GM23338 (cell line): ENCODE results near the gene SENP6. TPM values are rescaled to one million over a fixed set of nuclear protein-coding genes. Genes with fewer than 3 reads are reported as not detected.

Source experiments
- ATAC-seq: fragments of 200-7000 bp; cut with Tn5 transposase; 3 replicates; pipeline ENCODE4 v1.9.1; 2020
- DNase-seq: peaks from one replicate; pipeline ENCODE4 v3.0.0-alpha.2; 2015; ENCODE audit warnings: low spot score
- H2AFZ ChIP-seq: fragments of 200-600 bp; sonication (generic); 2 replicates; pipeline ENCODE4 v1.8.0; 2016; ENCODE audit warnings: antibody characterized with exemption, mild to moderate bottlenecking, moderate library complexity
- H3F3A ChIP-seq: fragments of 200-600 bp; sonication (generic); replicated peaks from 2 replicates; pipeline ENCODE4 v1.8.0; 2017; ENCODE audit warnings: antibody characterized with exemption, mixed run types, low read depth
- H3K27ac ChIP-seq: fragments of 200-600 bp; sonication (generic); 2 replicates; pipeline ENCODE4 v1.6.1; 2016; ENCODE audit warnings: low read depth
- H3K27me3 ChIP-seq: fragments of 200-600 bp; sonication (generic); 2 replicates; pipeline ENCODE4 v1.8.0; 2016; ENCODE audit warnings: mild to moderate bottlenecking, mixed run types, moderate library complexity; ENCODE audit not compliant: insufficient read depth
- H3K36me3 ChIP-seq: fragments of 200-600 bp; sonication (generic); 2 replicates; pipeline ENCODE4 v1.8.0; 2016; ENCODE audit warnings: mild to moderate bottlenecking; ENCODE audit not compliant: insufficient read depth
- H3K4me1 ChIP-seq: fragments of 200-600 bp; sonication (generic); 2 replicates; pipeline ENCODE4 v1.8.0; 2016; ENCODE audit warnings: mild to moderate bottlenecking, moderate library complexity; ENCODE audit not compliant: insufficient read depth
- H3K4me2 ChIP-seq: fragments of 200-600 bp; sonication (generic); 2 replicates; pipeline ENCODE4 v1.7.1; 2017; ENCODE audit warnings: mixed run types
- H3K4me3 ChIP-seq: fragments of 200-600 bp; sonication (generic); 2 replicates; pipeline ENCODE4 v1.6.1; 2016; ENCODE audit warnings: mixed run types
- H3K79me2 ChIP-seq: fragments of 200-600 bp; sonication (generic); replicated peaks from 2 replicates; pipeline ENCODE4 v1.8.0; 2017; ENCODE audit warnings: mild to moderate bottlenecking; ENCODE audit not compliant: insufficient read depth
- H3K9me2 ChIP-seq: fragments of 200-600 bp; sonication (generic); 2 replicates; pipeline ENCODE4 v1.8.0; 2017; ENCODE audit not compliant: insufficient read depth
- H4K20me1 ChIP-seq: fragments of 200-600 bp; sonication (generic); replicated peaks from 2 replicates; pipeline ENCODE4 v1.8.0; 2017; ENCODE audit warnings: mild to moderate bottlenecking; ENCODE audit not compliant: insufficient read depth
- H3K27ac Mint-ChIP-seq: 2 replicates; pipeline ENCODE4 v1.8.0; 2020; ENCODE audit warnings: inconsistent platforms, mild to moderate bottlenecking, moderate library complexity, mixed read lengths
- H3K27me3 Mint-ChIP-seq: 3 replicates; pipeline ENCODE4 v1.8.0; 2022; ENCODE audit warnings: low read depth, mild to moderate bottlenecking, moderate library complexity, mixed read lengths, inconsistent platforms; ENCODE audit not compliant: insufficient read depth, poor library complexity
- H3K36me3 Mint-ChIP-seq: 3 replicates; pipeline ENCODE4 v1.8.0; 2021; ENCODE audit warnings: low read depth, mild to moderate bottlenecking, inconsistent platforms, moderate library complexity, mixed read lengths
- H3K4me1 Mint-ChIP-seq: 3 replicates; pipeline ENCODE4 v1.8.0; 2020; ENCODE audit warnings: mild to moderate bottlenecking, inconsistent platforms, mixed read lengths
- H3K4me3 Mint-ChIP-seq: 3 replicates; pipeline ENCODE4 v1.8.0; 2021; ENCODE audit warnings: moderate library complexity, mild to moderate bottlenecking, inconsistent platforms, mixed read lengths
- H3K9me3 Mint-ChIP-seq: 3 replicates; pipeline ENCODE4 v1.8.0; 2020; ENCODE audit warnings: moderate library complexity, mild to moderate bottlenecking, inconsistent platforms, mixed read lengths
- ETS1 ChIP-seq: IDR thresholded peaks from 2 replicates; pipeline ENCODE4 v1.6.1; 2016; ENCODE audit warnings: antibody characterized with exemption
- EZH2 ChIP-seq: fragments of 200-600 bp; sonication (generic); IDR thresholded peaks from one replicate; pipeline ENCODE4 v1.8.0; 2017; ENCODE audit warnings: antibody characterized with exemption, mild to moderate bottlenecking, low read depth; ENCODE audit not compliant: unreplicated experiment
- EZH2phosphoT487 ChIP-seq: fragments of 200-600 bp; sonication (generic); IDR thresholded peaks from one replicate; pipeline ENCODE4 v1.8.1; 2018; ENCODE audit warnings: antibody characterized with exemption; ENCODE audit not compliant: unreplicated experiment
- JUNB ChIP-seq: IDR thresholded peaks from one replicate; pipeline ENCODE4 v1.6.1; 2016; ENCODE audit warnings: antibody characterized with exemption; ENCODE audit not compliant: unreplicated experiment
- NANOG ChIP-seq: IDR thresholded peaks from 2 replicates; pipeline ENCODE4 v1.6.1; 2016; ENCODE audit warnings: antibody characterized with exemption, borderline replicate concordance
- POLR2AphosphoS5 ChIP-seq: IDR thresholded peaks from 2 replicates; pipeline ENCODE4 v1.6.1; 2016; ENCODE audit warnings: antibody characterized with exemption, low read depth
- REST ChIP-seq: IDR thresholded peaks from one replicate; pipeline ENCODE4 v1.6.1; 2018; ENCODE audit warnings: antibody characterized with exemption; ENCODE audit not compliant: unreplicated experiment
- STAT1 ChIP-seq: IDR thresholded peaks from one replicate; pipeline ENCODE4 v1.6.1; 2016; ENCODE audit warnings: antibody characterized with exemption; ENCODE audit not compliant: unreplicated experiment
- ZNF331 ChIP-seq: fragments of 250-450 bp; sonication (Bioruptor Pico); IDR thresholded peaks from 2 replicates; pipeline ENCODE4 v1.5.0; 2020; ENCODE audit warnings: low read depth, mild to moderate bottlenecking, moderate library complexity
- ZNF462 ChIP-seq: fragments of 250-450 bp; sonication (Bioruptor Pico); IDR thresholded peaks from 2 replicates; pipeline ENCODE4 v1.5.0; 2020; ENCODE audit warnings: mild to moderate bottlenecking, moderate library complexity
- polyA plus RNA-seq: library from polyadenylated mRNA; unstranded; fragments of >200 nt; fragmentation: Nextera tagmentation; extraction: Ambion mirVana; gene quantifications from 2 replicates; pipeline ENCODE4 v1.2.1, GENCODE V29; 2016
- total RNA-seq: library from RNA; depleted of rRNA; stranded (reverse); fragments of >200 nt; shearing (Covaris generic); gene quantifications from 2 replicates; pipeline ENCODE4 v1.2.3, GENCODE V29; 2014

The SENP6 gene
- total and polyA plus RNA-seq, 2 experiments from 2014 or later, result 66.6 to 114 TPM

- Mint-ChIP-seq H3K4me1 (no peaks in the 10 kb centered on the region), H3K4me3 (no peak overlapping the region), H3K27me3 (peaks cover 2% of the 10 kb centered on the region), H3K27ac (no peak overlapping the region), H3K36me3 (no peaks in the 10 kb centered on the region), H3K9me3 (peaks cover 9% of the 10 kb centered on the region; the same call in 1 of the 3 replicates)
- H3K27me3 ChIP-seq, result no peaks in the 10 kb centered on the region
- no peak overlapping the region for H3K27ac ChIP-seq
- no peaks in the 10 kb centered on the region for H4K20me1 ChIP-seq
- no peak for DNase-seq
- no peak overlapping the region for H2AFZ ChIP-seq
- no peaks in the 10 kb centered on the region for H3F3A ChIP-seq
- H3K9me2 ChIP-seq, result no peaks in the 10 kb centered on the region
- TF ChIP-seq EZH2 (no peak), POLR2AphosphoS5 (no peak), ETS1 (no peak), ZNF331 (CRISPR knock-in tag) (no peak), EZH2phosphoT487 (no peak), STAT1 (no peak), NANOG (no peak), REST (no peak)
- no peak overlapping the region for H3K4me3 ChIP-seq
- no peaks in the 10 kb centered on the region for H3K79me2 ChIP-seq
- no peaks in the 10 kb centered on the region for H3K36me3 ChIP-seq
- ATAC-seq, result no peak
- no peak overlapping the region for H3K4me2 ChIP-seq
- H3K4me1 ChIP-seq, result no peaks in the 10 kb centered on the region
Observed at GRCh38 chr6:75579951-75580350, 21.7 kb upstream of the SENP6 start.

- ATAC-seq, result no peak
- no peaks in the 10 kb centered on the region for H3K36me3 ChIP-seq
- no peaks in the 10 kb centered on the region for H3K36me3 Mint-ChIP-seq
- no peak for TF ChIP-seq STAT1
- no peak for TF ChIP-seq EZH2phosphoT487
- TF ChIP-seq ZNF462 (CRISPR knock-in tag), result no peak
- TF ChIP-seq JUNB, result no peak
- TF ChIP-seq ETS1, result no peak
- no peak for TF ChIP-seq NANOG
Observed at GRCh38 chr6:75581231-75581630, 20.4 kb upstream of the SENP6 start.

More at GRCh38 chr6:75581231-75581630, 20.4 kb upstream of the SENP6 start:
- H3K27me3 Mint-ChIP-seq, result peaks cover 5% of the 10 kb centered on the region
- Histone ChIP-seq H3K4me3 (no peak overlapping the region), H2AFZ (no peak overlapping the region), H4K20me1 (no peaks in the 10 kb centered on the region), H3K27ac (no peak overlapping the region), H3K27me3 (no peaks in the 10 kb centered on the region), H3F3A (no peaks in the 10 kb centered on the region), H3K79me2 (no peaks in the 10 kb centered on the region), H3K4me2 (no peak overlapping the region), H3K4me1 (no peaks in the 10 kb centered on the region), H3K9me2 (no peaks in the 10 kb centered on the region)
- no peaks in the 10 kb centered on the region for H3K4me1 Mint-ChIP-seq
- no peak overlapping the region for H3K27ac Mint-ChIP-seq
- DNase-seq, result no peak
- no peak overlapping the region for H3K4me3 Mint-ChIP-seq
- H3K9me3 Mint-ChIP-seq, result peaks cover 12% of the 10 kb centered on the region; the same call in 1 of the 3 replicates
